ENCODE results near the gene UBC. TPM values are rescaled to one million over a fixed set of nuclear protein-coding genes. Genes with fewer than 3 reads are reported as not detected.

Gene UBC
- total and polyA plus RNA-seq, 9 of the 15 experiments (the other 6 are each of a cell fraction or from before 2014, with no cell fraction given), result 533 to 1,153 (median 813) TPM

DNA sequence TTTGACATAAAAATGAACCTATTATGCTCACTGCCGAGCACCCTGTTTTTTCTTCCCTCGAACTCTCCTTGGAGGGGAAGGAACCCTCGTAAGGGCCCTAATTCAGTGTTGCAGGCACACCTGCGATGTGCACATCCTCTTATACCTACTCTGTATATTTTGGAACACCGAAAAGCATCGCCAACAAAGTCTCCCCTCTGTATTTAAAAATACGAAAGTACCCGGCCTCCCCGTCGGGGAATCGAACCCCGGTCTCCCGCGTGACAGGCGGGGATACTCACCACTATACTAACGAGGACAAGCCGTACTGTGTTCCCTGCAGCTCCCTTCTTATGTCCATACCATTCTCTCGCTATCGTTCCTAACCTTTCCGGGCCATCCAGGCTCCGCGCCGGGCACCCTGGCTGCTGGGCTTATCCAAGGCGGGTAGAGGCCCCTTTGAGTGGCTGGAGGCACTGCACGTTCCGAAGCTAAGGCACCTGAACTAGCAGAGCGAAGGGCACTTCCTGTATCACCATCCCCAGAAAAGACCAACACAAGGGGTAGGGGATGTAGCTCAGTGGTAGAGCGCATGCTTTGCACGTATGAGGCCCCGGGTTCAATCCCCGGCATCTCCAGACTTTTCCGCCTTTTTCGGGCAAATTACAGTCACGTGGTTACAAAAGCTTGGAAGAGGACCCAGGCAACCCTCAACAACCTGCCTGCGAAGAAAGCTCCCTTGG is 25.1 kb upstream of the UBC start (continued):
- TF ChIP-seq STAT5A (IDR thresholded peaks at IDR 0.05; ENCODE audit: borderline replicate concordance, low read length), result no peak
- peak; percentile 97 for TF ChIP-seq TOE1 (IDR thresholded peaks at IDR 0.05; ENCODE audit: borderline replicate concordance)
- TF ChIP-seq TOE1 (CRISPR knock-in tag; IDR thresholded peaks at IDR 0.05; ENCODE audit: borderline replicate concordance, low read depth), result peak; percentile 98
- no peak for TF ChIP-seq SNIP1 (IDR thresholded peaks at IDR 0.05; ENCODE audit: low read depth)
- TF ChIP-seq HNRNPUL1 (IDR thresholded peaks at IDR 0.05; ENCODE audit: low read length), result no peak; the same call in 1 of the 2 replicates
- TF ChIP-seq ZBTB1 (CRISPR knock-in tag; IDR thresholded peaks at IDR 0.05; ENCODE audit: borderline replicate concordance, low read depth), result peak; percentile 49; the same call in 1 of the 2 replicates
- TF ChIP-seq U2AF1 (optimal IDR thresholded peaks at IDR 0.05; ENCODE audit: low read depth, low read length), result no peak
- peak; percentile 22; the same call in 1 of the 2 replicates for TF ChIP-seq LEF1 (IDR thresholded peaks at IDR 0.05)
- TF ChIP-seq ZC3H4 (CRISPR knock-in tag; IDR thresholded peaks at IDR 0.05; ENCODE audit: borderline replicate concordance), result no peak
- TF ChIP-seq SREBF2 (CRISPR knock-in tag; IDR thresholded peaks at IDR 0.05), result 0 out of 2 replicates have a peak, but pooled peaks have one; percentile 67
- TF ChIP-seq RBM25 (IDR thresholded peaks at IDR 0.05; ENCODE audit: low read depth, low read length, severe bottlenecking), result no peak
- TF ChIP-seq, protein P1, sequence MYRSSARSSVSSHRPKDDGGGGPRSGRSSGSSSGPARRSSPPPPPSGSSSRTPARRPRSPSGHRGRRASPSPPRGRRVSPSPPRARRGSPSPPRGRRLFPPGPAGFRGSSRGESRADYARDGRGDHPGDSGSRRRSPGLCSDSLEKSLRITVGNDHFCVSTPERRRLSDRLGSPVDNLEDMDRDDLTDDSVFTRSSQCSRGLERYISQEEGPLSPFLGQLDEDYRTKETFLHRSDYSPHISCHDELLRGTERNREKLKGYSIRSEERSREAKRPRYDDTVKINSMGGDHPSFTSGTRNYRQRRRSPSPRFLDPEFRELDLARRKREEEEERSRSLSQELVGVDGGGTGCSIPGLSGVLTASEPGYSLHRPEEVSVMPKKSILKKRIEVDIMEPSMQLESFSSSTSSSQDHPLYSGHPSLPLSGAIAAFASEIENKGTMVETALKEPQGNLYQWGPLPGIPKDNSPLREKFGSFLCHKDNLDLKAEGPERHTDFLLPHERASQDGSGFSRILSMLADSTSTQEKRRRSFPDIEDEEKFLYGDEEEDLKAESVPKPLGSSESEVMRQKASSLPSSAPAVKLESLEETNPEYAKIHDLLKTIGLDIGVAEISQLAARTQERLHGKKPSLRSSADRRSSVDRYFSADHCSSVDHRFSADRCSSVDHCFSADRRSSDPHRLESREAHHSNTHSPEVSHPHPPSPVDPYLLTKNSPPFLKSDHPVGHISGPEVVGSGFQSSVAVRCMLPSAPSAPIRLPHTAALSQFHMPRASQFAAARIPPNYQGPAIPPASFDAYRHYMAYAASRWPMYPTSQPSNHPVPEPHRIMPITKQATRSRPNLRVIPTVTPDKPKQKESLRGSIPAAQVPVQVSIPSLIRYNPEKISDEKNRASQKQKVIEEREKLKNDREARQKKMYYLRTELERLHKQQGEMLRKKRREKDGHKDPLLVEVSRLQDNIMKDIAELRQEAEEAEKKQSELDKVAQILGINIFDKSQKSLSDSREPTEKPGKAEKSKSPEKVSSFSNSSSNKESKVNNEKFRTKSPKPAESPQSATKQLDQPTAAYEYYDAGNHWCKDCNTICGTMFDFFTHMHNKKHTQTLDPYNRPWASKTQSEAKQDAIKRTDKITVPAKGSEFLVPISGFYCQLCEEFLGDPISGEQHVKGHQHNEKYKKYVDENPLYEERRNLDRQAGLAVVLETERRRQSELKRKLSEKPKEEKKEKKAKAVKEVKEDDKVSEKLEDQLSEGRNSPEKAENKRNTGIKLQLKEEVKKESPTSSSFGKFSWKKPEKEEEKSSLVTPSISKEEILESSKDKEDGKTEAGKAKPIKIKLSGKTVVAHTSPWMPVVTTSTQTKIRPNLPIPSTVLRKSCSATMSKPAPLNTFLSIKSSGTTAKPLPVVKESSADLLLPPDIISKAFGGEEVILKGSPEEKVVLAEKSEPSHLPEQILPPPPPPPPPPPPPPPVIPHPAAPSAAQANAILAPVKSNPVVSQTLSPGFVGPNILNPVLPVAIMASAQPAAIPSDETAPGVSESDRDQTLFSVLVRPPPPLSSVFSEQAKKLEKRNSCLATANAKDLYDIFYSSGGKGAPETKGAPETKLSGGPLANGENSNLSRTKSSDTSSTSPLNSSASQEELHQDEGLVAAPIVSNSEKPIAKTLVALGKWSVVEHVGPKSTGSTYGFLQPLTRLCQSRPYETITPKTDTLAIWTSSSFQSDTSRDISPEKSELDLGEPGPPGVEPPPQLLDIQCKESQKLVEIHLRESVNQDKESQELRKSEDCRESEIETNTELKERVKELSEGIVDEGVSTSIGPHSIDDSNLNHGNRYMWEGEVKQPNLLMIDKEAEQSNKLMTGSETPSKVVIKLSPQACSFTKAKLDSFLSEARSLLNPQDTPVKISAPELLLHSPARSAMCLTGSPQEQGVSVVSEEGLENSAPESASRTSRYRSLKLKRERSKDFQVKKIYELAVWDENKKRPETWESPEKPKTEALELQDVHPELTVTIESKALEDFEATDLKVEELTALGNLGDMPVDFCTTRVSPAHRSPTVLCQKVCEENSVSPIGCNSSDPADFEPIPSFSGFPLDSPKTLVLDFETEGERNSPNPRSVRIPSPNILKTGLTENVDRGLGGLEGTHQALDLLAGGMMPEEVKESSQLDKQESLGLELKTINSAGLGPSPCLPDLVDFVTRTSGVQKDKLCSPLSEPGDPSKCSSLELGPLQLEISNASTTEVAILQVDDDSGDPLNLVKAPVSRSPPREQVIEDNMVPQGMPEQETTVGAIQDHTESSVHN (IDR thresholded peaks at IDR 0.05; ENCODE audit: borderline replicate concordance in 1 of 2, low read depth in 1 of 2), result no peak
- TF ChIP-seq BRD4 (IDR thresholded peaks at IDR 0.05), result peak; percentile 90
- peak; percentile 83 for TF ChIP-seq E2F3 (CRISPR knock-in tag; IDR thresholded peaks at IDR 0.05)
- no peak for TF ChIP-seq POU5F1 (IDR thresholded peaks at IDR 0.05; ENCODE audit: borderline replicate concordance, low read depth, low read length, partially characterized antibody)
- TF ChIP-seq MYBL2 (IDR thresholded peaks at IDR 0.05; ENCODE audit: low read depth), result no peak; the same call in 1 of the 2 replicates
- no peak for TF ChIP-seq MYBL2 (CRISPR knock-in tag; IDR thresholded peaks at IDR 0.05; ENCODE audit: borderline replicate concordance)
- TF ChIP-seq ZC3H11A (IDR thresholded peaks at IDR 0.05; ENCODE audit: low read depth, low read length), result peak; percentile 30; the same call in 1 of the 2 replicates
- TF ChIP-seq TGIF2 (CRISPR knock-in tag; IDR thresholded peaks at IDR 0.05), result no peak; the same call in 1 of the 2 replicates
- 0 out of 2 replicates have a peak, but pooled peaks have one; percentile 71 for TF ChIP-seq ZNF212 (CRISPR knock-in tag; IDR thresholded peaks at IDR 0.05)
- TF ChIP-seq NFIX (CRISPR knock-in tag; IDR thresholded peaks at IDR 0.05; ENCODE audit: low read depth), result no peak

Measured in K562 (cell line).